A673 (cell line): ENCODE results near the gene LTO1. TPM values are rescaled to one million over a fixed set of nuclear protein-coding genes. Genes with fewer than 3 reads are reported as not detected.

Experiments
- BruUV-seq: library from RNA; stranded (reverse); fragments of 400-500 nt; replicated peaks from 2 replicates; lab custom pipeline; 2021; lab: Mats Ljungman, UMichigan
- CTCF ChIA-PET: fragments of 300-600 bp; sonication (Branson Sonifier 250); formaldehyde crosslinking; loops from one replicate; lab custom pipeline; 2022; ENCODE audit warnings: antibody characterized with exemption; lab: Charles Lee
- POLR2A ChIA-PET: fragments of 300-600 bp; sonication (Branson Sonifier 250); formaldehyde crosslinking; loops from one replicate; lab custom pipeline; 2022; ENCODE audit warnings: antibody characterized with exemption; ENCODE audit not compliant: low non-redundant PET; lab: Charles Lee
- DNase-seq: peaks from one replicate; pipeline ENCODE4 v3.0.0-alpha.2; 2015; ENCODE audit warnings: low spot score
- H3K27ac ChIP-seq: fragments of 200-600 bp; sonication (generic); 2 replicates; pipeline ENCODE4 v1.5.1; 2016; ENCODE audit warnings: mixed run types, low read depth, mild to moderate bottlenecking, mixed read lengths, antibody characterized with exemption, low read length; ENCODE audit not compliant: poor library complexity, severe bottlenecking
- H3K27me3 ChIP-seq: fragments of 200-600 bp; sonication (generic); replicated peaks from 2 replicates; pipeline ENCODE4 v1.6.1; 2017; ENCODE audit warnings: mixed run types, low read depth, mild to moderate bottlenecking, mixed read lengths, antibody characterized with exemption, low read length; ENCODE audit not compliant: insufficient read depth, poor library complexity
- H3K36me3 ChIP-seq: fragments of 200-600 bp; sonication (generic); 2 replicates; pipeline ENCODE4 v1.6.1; 2016; ENCODE audit warnings: mixed run types, mild to moderate bottlenecking, mixed read lengths, antibody characterized with exemption, low read length; ENCODE audit not compliant: insufficient read depth, poor library complexity, severe bottlenecking
- H3K4me1 ChIP-seq: fragments of 200-600 bp; sonication (generic); 2 replicates; pipeline ENCODE4 v1.6.1; 2017; ENCODE audit warnings: mixed run types, mild to moderate bottlenecking, mixed read lengths, antibody characterized with exemption, low read length; ENCODE audit not compliant: insufficient read depth, poor library complexity, severe bottlenecking
- H3K4me3 ChIP-seq: fragments of 200-600 bp; sonication (generic); 2 replicates; pipeline ENCODE4 v1.5.1; 2016; ENCODE audit warnings: low read depth, mixed run types, mild to moderate bottlenecking, mixed read lengths, low read length; ENCODE audit not compliant: poor library complexity, severe bottlenecking
- H3K9me3 ChIP-seq: fragments of 200-600 bp; sonication (generic); 2 replicates; pipeline ENCODE4 v1.6.1; 2016; ENCODE audit warnings: mixed run types, low read depth, mild to moderate bottlenecking, mixed read lengths, antibody characterized with exemption, low read length; ENCODE audit not compliant: poor library complexity, severe bottlenecking
- CTCF ChIP-seq: fragments of 300-800, 200-600 bp; sonication (generic); conservative IDR thresholded peaks from 2 replicates; pipeline ENCODE4 v1.5.1; 2017; ENCODE audit warnings: low read depth, mild to moderate bottlenecking, antibody characterized with exemption, low read length, moderate library complexity, mixed read lengths
- EZH2 ChIP-seq: fragments of 200-600 bp; sonication (generic); IDR thresholded peaks from 2 replicates; pipeline ENCODE4 v1.6.1; 2017; ENCODE audit warnings: borderline replicate concordance, low read depth, mild to moderate bottlenecking, mixed read lengths, antibody characterized with exemption, low read length; ENCODE audit not compliant: poor library complexity, severe bottlenecking
- intact Hi-C: fragments of 100-400 bp; cut with micrococcal nuclease; formaldehyde crosslinking; loops from one replicate; pipeline ENCODE4 v1.10.0; 2022; ENCODE audit not compliant: unreplicated experiment
- total RNA-seq: library from RNA; stranded (reverse); gene quantifications from 2 replicates; pipeline ENCODE4 v1.2.3, GENCODE V29; 2021

LTO1 gene
- total RNA-seq, 1 experiment from 2014 or later: 56.0 TPM

- TF ChIP-seq EZH2 (no peak), CTCF (no peak)
- CTCF ChIA-PET: interaction anchor here (0.9 to 1.5 kb wide), 2 partner anchors 18 to 360 kb away, joined by 5 read pairs; no protein-coding TSS in a partner anchor
- intact Hi-C loops: no loop called here
- BruUV-seq: no TSS peak
- Histone ChIP-seq H3K27me3 (no peaks in the 10 kb centered on the region), H3K9me3 (no peaks in the 10 kb centered on the region), H3K4me3 (peak overlapping the region; percentile 10), H3K36me3 (peaks cover 68% of the 10 kb centered on the region), H3K4me1 (peaks cover 74% of the 10 kb centered on the region), H3K27ac (peak overlapping the region; percentile 99)
- peak; percentile 88 for DNase-seq
- POLR2A ChIA-PET: interaction anchor here (0.7 to 0.8 kb wide), 2 partner anchors 452 to 465 kb away, joined by 4 to 6 read pairs; no protein-coding TSS in a partner anchor
Observed at GRCh38 chr11:69652999-69653398, 22.2 kb downstream of the LTO1 start.

- Histone ChIP-seq H3K4me3 (peak overlapping the region; percentile 8), H3K36me3 (peaks cover 78% of the 10 kb centered on the region), H3K27ac (peak overlapping the region; percentile 99), H3K27me3 (no peaks in the 10 kb centered on the region), H3K9me3 (no peaks in the 10 kb centered on the region), H3K4me1 (peaks cover 80% of the 10 kb centered on the region)
- POLR2A ChIA-PET: no interaction called here
- intact Hi-C loops: no loop called here
- BruUV-seq: no TSS peak
- DNase-seq: peak; percentile 63
- TF ChIP-seq EZH2: no peak
- no peak for TF ChIP-seq CTCF
- CTCF ChIA-PET: no interaction called here
Observed at GRCh38 chr11:69651834-69652620, 23.1 kb downstream of the LTO1 start.

- H3K4me3 ChIP-seq: peak overlapping the region; percentile 11
- peaks cover 89% of the 10 kb centered on the region for H3K36me3 ChIP-seq
- peaks cover 91% of the 10 kb centered on the region for H3K4me1 ChIP-seq
- BruUV-seq: no TSS peak
- intact Hi-C loops: no loop called here
- CTCF ChIA-PET: no interaction called here
- POLR2A ChIA-PET: interaction anchor here (0.6 to 0.7 kb wide), 3 partner anchors 16 to 872 kb away, joined by 3 to 6 read pairs (median 3); no protein-coding TSS in a partner anchor
- peak; percentile 73 for DNase-seq
- no peaks in the 10 kb centered on the region for H3K27me3 ChIP-seq
- H3K9me3 ChIP-seq: no peaks in the 10 kb centered on the region
- peak overlapping the region; percentile 99 for H3K27ac ChIP-seq
- TF ChIP-seq EZH2 (no peak), CTCF (no peak)
Observed at GRCh38 chr11:69650832-69651344, 24.3 kb downstream of the LTO1 start.
